ENCODE data around the gene MLLT11.
A peak's percentile ranks its signal among the peaks of the same experiment; 100 is the strongest.

Gene MLLT11, protein sequence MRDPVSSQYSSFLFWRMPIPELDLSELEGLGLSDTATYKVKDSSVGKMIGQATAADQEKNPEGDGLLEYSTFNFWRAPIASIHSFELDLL

DNA sequence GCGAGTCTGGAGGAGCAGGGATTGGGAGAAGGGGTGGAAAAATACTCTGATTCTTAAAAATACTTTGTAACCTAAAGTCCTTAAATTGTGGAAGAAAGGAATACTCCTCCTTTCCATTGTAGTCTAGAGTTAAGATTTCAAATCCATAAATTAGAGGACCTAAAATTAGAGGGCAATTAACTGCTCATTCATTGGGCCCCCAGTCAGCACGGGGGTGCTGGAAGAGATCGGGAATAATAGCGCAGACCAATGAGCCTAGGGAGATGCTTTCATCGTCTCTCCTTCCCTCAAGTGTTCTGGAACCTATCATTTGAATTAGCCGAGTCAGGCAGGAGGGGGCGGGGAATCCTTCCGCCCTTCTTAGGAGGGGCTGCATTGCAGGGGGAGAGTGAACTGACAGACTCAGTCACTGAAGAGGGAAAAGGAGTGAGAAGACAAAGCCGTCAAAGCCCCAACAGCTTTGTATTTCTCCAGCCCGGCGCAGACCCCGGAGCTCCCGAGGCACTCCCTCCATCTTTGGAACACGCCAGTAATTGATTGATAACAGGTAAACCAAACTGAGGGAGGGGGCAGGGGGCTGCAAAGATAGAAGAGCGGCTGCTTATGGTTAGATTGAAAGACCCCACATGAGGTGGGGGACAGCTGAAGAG is at the start of gene MLLT11:
MLLT11 (plus strand) TSS at position 391 of the 650 bp plus-strand sequence. CDS start 6,828 bp downstream, outside the sequence.
- no peak for TF ChIP-seq Cebpa-rat (IDR thresholded peaks at IDR 0.05)
- Histone ChIP-seq H3K4me1 (peaks cover 57 to 68% (median 65%) of the 10 kb centered on the region in 10 experiments), H3K27me3 (0 out of 22 replicates have a peak, but pooled peaks cover 0 to 4% (median 0%) of the 10 kb centered on the region in 11 experiments), H3K4me2 (peak within 1 kb of the TSS; percentile 92 to 100 (median 99)), H3K27ac (peak within 1 kb of the TSS; percentile 86 to 99 (median 96)), H3K9me3 (replicated peaks in 1 of 11) (no peaks in the 10 kb centered on the region), H4K20me1 (peaks cover 32 to 54% (median 39%) of the 10 kb centered on the region in 11 experiments), H3K9ac (peak within 1 kb of the TSS; percentile 89 to 99 (median 95)), H3K4me3 (peak within 1 kb of the TSS; percentile 80 to 99 (median 96)), H3K36me3 (peaks cover 17 to 61% (median 54%) of the 10 kb centered on the region in 11 experiments)

DNA sequence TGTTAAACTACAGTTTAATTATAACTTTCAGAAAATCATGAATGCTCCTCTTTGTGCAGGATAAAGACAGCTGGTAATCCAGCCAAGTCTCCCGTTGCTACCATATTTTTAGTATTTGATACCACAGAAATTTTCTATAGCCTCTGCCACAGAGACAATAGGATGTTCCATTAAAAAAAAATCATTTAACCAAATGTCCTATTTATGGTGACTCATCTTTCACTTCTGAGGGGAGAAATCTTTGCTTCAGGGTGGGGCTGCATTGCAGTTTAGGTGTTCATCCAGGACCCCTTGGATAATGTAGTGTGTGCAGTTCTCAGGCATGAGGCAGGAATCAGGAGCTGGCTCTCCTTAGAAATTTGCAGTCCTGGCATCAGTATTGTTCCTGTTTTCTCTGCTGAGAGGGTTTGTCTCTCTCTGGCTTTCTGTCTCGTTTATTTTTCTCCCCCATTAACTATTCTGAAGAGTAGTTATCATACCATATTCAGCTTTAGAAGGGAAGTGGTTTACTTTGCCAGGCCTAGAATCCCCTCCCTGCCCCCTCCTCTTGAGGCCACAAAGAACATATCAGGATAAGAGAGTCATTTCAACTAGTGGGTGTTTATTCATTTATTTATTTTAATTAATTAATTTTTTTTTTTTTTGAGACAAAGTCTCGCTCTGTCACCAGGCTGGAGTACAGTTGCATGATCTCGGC is 48.9 kb upstream of the MLLT11 start:
- Histone ChIP-seq H3K27me3 (no peaks in the 10 kb centered on the region), H3K9me3 (replicated peaks in 1 of 11) (no peaks in the 10 kb centered on the region), H4K20me1 (peaks cover 0 to 7% (median 0%) of the 10 kb centered on the region in 11 experiments; a peak in 2 of 22 replicates), H3K36me3 (peaks cover 0 to 11% (median 3%) of the 10 kb centered on the region in 11 experiments; a peak in 7 of 22 replicates), H3K4me1 (peaks cover 69 to 82% (median 75%) of the 10 kb centered on the region in 10 experiments), H3K9ac (peak overlapping the region in 5 of 11 experiments; percentile 12 to 35 (median 23); a peak in 4 of 22 replicates), H3K4me2 (peak overlapping the region; percentile 56 to 97 (median 92)), H3K4me3 (no peak overlapping the region), H3K27ac (peak overlapping the region in 6 of 11 experiments; percentile 3 to 47 (median 16); a peak in 6 of 22 replicates)
- TF ChIP-seq Cebpa-rat (IDR thresholded peaks at IDR 0.05): no peak

DNA sequence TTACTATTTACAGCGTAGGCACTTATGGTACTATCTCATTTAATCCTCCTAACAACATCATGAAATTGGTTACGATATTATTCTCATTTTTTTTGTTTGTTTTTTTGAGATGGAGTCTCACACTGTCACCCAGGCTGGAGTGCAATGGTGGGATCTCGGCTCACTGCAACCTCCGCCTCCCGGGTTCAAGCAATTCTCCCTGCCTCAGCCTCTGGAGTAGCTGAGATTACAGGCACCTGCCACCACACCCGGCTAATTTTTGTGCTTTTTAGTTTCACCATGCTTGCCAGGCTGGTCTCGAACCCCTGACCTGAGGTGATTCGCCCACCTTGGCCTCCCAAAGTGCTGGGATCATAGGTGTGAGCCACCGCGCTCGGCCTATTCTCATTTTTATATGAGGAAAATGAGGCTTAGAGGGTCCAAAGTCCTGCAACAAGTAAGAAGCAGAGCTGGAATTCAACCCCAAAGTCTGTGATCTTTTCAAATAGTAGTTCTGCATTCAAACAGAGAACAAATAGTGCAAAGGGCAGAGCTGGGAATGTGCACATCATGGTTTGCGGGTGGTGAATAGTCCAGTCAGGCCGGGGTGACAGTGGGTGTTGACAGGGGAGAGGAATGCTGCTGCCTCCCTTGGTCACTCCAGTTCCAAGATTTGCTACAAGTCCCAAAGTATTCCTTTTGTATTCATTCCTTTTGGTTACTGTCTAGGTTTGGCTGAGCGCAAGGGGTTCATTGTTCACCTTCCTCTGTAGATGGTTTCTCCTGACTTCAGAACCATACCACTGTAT is 47.3 kb upstream of the MLLT11 start:
- Histone ChIP-seq H3K27ac (peak overlapping the region in 4 of 11 experiments; percentile 10 to 37 (median 18); a peak in 5 of 22 replicates), H3K9me3 (replicated peaks in 1 of 11) (no peaks in the 10 kb centered on the region), H3K4me2 (peak overlapping the region; percentile 32 to 70 (median 48); a peak in 20 of 22 replicates), H4K20me1 (peaks cover 0 to 7% (median 0%) of the 10 kb centered on the region in 11 experiments; a peak in 2 of 22 replicates), H3K4me3 (no peak overlapping the region), H3K36me3 (peaks cover 7 to 19% (median 10%) of the 10 kb centered on the region in 11 experiments; a peak in 19 of 22 replicates), H3K27me3 (no peaks in the 10 kb centered on the region), H3K9ac (0 out of 22 replicates have a peak overlapping the region, but pooled peaks of 1 of the 11 experiments have one; percentile 20), H3K4me1 (peaks cover 57 to 70% (median 62%) of the 10 kb centered on the region in 10 experiments)
- no peak for TF ChIP-seq Cebpa-rat (IDR thresholded peaks at IDR 0.05)

DNA sequence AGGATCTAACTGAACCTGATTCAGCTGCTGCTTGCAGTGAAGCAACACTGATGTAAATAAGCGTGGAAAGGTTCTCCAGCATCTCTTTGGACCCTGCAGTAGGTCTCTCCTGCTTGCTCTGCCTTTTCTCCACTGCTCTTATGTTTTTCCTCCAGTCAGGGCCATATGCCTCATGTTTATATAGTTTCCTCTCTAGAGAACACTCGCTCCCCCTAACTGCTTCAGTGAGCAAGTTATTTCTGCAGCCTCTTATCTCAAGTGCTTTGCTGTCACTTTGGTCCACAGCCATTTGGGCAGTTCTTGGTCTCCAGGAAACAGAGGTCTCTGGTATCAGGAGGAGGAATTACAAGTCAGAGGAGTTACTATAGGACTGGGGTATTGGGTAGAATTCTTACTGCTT is 46.7 kb upstream of the MLLT11 start:
- Histone ChIP-seq H3K9ac (peak overlapping the region in 2 of 11 experiments; percentile 5 to 20; a peak in 2 of 22 replicates), H4K20me1 (peaks cover 0 to 7% (median 0%) of the 10 kb centered on the region in 11 experiments; a peak in 2 of 22 replicates), H3K4me3 (no peak overlapping the region), H3K27ac (peak overlapping the region in 5 of 11 experiments; percentile 10 to 37 (median 15); a peak in 6 of 22 replicates), H3K9me3 (replicated peaks in 1 of 11) (no peaks in the 10 kb centered on the region), H3K27me3 (no peaks in the 10 kb centered on the region), H3K4me2 (peak overlapping the region; percentile 32 to 70 (median 48); a peak in 21 of 22 replicates), H3K4me1 (peaks cover 55 to 68% (median 61%) of the 10 kb centered on the region in 10 experiments), H3K36me3 (peaks cover 13 to 25% (median 17%) of the 10 kb centered on the region in 11 experiments)
- no peak for TF ChIP-seq Cebpa-rat (IDR thresholded peaks at IDR 0.05)

DNA sequence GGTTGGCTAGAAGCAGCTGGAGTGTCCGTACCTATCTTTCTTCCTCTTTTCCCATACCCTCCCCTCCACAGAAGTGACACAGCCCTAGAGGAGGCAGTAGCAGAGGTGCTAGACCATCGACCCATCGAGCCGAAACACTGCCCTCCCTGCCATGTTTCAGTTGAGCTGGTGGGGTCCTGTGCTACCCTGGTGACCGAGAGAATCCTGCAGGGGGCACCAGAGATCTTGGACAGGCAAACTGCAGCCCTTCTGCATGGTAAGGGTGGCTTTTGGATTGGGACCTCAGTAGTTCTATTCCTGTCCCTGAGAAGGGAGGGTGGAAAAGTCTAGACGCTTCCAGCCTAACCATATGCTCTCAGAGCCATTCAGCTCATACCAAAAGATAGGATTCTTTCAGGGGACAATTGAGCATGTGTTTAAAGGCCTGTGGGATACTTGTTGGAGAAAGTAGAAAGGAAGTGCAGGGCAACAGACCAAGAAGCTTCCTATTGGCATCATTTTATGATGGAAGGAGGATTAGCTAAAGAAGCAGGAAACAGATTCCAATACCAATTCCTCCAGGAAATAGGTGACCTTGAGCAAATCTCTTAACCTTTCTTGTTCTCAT is 35.6 kb upstream of the MLLT11 start:
- H3K9ac ChIP-seq: no peak overlapping the region
- peaks cover 0 to 7% (median 0%) of the 10 kb centered on the region in 10 experiments; a peak in 3 of 20 replicates for H3K4me1 ChIP-seq
- no peaks in the 10 kb centered on the region for H3K27me3 ChIP-seq
- peaks cover 51 to 91% (median 70%) of the 10 kb centered on the region in 11 experiments for H3K36me3 ChIP-seq
- H3K4me2 ChIP-seq: peak overlapping the region in 4 of 11 experiments; percentile 12 to 36 (median 24); a peak in 2 of 22 replicates
- H3K27ac ChIP-seq: no peak overlapping the region
- no peaks in the 10 kb centered on the region for H3K9me3 ChIP-seq (replicated peaks in 1 of 11)
- no peak overlapping the region for H3K4me3 ChIP-seq
- no peaks in the 10 kb centered on the region; a peak in 1 of 22 replicates for H4K20me1 ChIP-seq
- TF ChIP-seq Cebpa-rat (IDR thresholded peaks at IDR 0.05): no peak

DNA sequence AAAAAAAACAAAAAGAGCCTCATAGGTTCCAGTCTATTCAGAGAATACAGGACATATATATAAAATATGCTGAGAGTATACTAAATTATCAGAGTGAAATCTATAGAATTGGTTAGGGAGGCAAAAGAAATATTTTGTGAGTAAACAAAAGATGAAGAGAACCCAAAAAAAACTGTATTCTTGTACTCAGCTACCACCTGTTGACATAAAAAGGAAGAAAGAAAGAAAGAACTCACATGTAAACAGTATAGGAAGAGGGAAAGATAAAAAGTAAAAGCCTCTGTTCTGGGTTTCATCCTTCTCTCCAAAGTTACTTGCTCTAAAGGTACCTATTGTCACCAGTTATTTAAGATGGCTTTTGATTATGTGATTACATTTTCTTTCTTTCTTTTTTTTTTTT is 33.7 kb upstream of the MLLT11 start:
- Histone ChIP-seq H3K9ac (no peak overlapping the region), H3K36me3 (peaks cover 63 to 96% (median 76%) of the 10 kb centered on the region in 11 experiments), H3K4me2 (no peak overlapping the region), H3K27ac (no peak overlapping the region), H3K4me1 (peaks cover 0 to 7% (median 0%) of the 10 kb centered on the region in 10 experiments; a peak in 3 of 20 replicates), H3K4me3 (no peak overlapping the region), H3K27me3 (no peaks in the 10 kb centered on the region), H3K9me3 (replicated peaks in 1 of 11) (no peaks in the 10 kb centered on the region), H4K20me1 (no peaks in the 10 kb centered on the region; a peak in 1 of 22 replicates)
- no peak for TF ChIP-seq Cebpa-rat (IDR thresholded peaks at IDR 0.05)

DNA sequence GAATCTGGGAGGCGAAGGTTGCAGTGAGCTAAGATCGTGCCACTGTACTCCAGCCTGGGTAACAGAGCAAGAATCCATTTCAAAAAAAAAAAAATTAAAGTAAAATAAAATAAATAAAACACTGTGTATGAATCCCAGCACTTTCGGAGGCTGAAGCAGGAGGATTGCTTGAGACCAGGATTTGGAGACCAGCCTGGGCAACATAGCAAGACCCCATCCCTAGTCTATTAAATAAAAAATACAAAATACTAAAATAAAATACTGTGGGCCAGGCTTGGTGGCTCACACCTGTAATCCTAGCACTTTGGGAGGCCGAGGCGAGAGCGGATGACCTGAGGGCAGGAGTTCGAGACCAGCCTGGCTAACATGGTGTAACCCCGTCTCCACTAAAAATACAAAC is 28.0 kb upstream of the MLLT11 start:
- H3K27ac ChIP-seq: no peak overlapping the region
- peaks cover 70 to 97% (median 88%) of the 10 kb centered on the region in 11 experiments for H3K36me3 ChIP-seq
- no peak overlapping the region for H3K9ac ChIP-seq
- peaks cover 0 to 9% (median 0%) of the 10 kb centered on the region in 10 experiments; a peak in 5 of 20 replicates for H3K4me1 ChIP-seq
- H3K27me3 ChIP-seq: no peaks in the 10 kb centered on the region
- no peak overlapping the region for H3K4me3 ChIP-seq
- H3K9me3 ChIP-seq (replicated peaks in 1 of 11): no peaks in the 10 kb centered on the region
- TF ChIP-seq Cebpa-rat (IDR thresholded peaks at IDR 0.05): no peak
- H3K4me2 ChIP-seq: no peak overlapping the region
- H4K20me1 ChIP-seq: no peaks in the 10 kb centered on the region; a peak in 1 of 22 replicates

DNA sequence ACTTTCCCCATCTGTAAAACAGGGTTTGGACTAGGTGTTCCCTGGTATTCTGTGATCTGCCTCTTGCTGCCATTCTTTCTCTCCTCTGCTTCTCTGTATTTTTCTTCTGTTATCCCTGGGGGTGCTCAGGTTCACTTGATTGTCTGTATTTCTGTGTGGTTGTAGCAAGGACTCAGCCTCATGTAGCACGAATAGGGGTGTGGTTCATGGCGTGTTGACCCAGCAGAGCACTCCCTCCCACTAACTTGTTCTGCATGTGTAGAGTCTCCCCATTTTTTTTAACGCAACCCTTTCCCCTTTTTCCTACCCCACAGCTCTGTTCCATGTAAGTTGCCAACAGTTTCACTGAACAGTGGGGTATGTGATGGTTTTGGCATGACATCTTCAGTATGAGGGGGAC is 25.0 kb upstream of the MLLT11 start:
- H3K9me3 ChIP-seq (replicated peaks in 1 of 11): no peaks in the 10 kb centered on the region
- no peaks in the 10 kb centered on the region for H4K20me1 ChIP-seq
- no peak overlapping the region for H3K27ac ChIP-seq
- H3K4me2 ChIP-seq: no peak overlapping the region
- no peaks in the 10 kb centered on the region for H3K27me3 ChIP-seq
- no peak overlapping the region for H3K4me3 ChIP-seq
- peaks cover 42 to 69% (median 58%) of the 10 kb centered on the region in 11 experiments for H3K36me3 ChIP-seq
- H3K4me1 ChIP-seq: peaks cover 0 to 9% (median 0%) of the 10 kb centered on the region in 10 experiments; a peak in 5 of 20 replicates
- no peak for TF ChIP-seq Cebpa-rat (IDR thresholded peaks at IDR 0.05)
- H3K9ac ChIP-seq: no peak overlapping the region
